Vagina (tissue), 2 donors: ENCODE results near the gene CACNA1D. TPM values are rescaled to one million over a fixed set of nuclear protein-coding genes. Genes with fewer than 3 reads are reported as not detected.

ENCODE experiments used
- DNase-seq, 2 donors: peaks; one replicate each; pipeline ENCODE4 v3.0.0-alpha.2; 2017; ENCODE audit errors: extremely low spot score in 2 of 2
- H3K27ac ChIP-seq: fragments of 200-600 bp; sonication (generic); one replicate; pipeline ENCODE4 v1.5.1; 2019
- H3K27me3 ChIP-seq: fragments of 200-600 bp; sonication (generic); one replicate; pipeline ENCODE4 v1.5.1; 2019
- H3K36me3 ChIP-seq, 2 donors: fragments of 200-600 bp; sonication (generic); one replicate each; pipeline ENCODE4 v1.5.1; 2017 to 2019
- H3K4me1 ChIP-seq: fragments of 200-600 bp; sonication (generic); one replicate; pipeline ENCODE4 v1.5.1; 2019
- H3K4me3 ChIP-seq, 2 donors: fragments of 200-600 bp; sonication (generic); 1 replicate in 1 of 2; 2 replicates in 1 of 2; pipeline ENCODE4 v1.5.1; 2016 to 2019
- H3K9me3 ChIP-seq: fragments of 200-600 bp; sonication (generic); one replicate; pipeline ENCODE4 v1.5.1; 2019
- POLR2A ChIP-seq, 2 donors: fragments of 450-650 bp; IDR thresholded peaks; one replicate each; pipeline ENCODE4 v1.6.1; 2017; ENCODE audit warnings: antibody characterized with exemption in 2 of 2, mild to moderate bottlenecking in 2 of 2, moderate library complexity in 2 of 2
- POLR2AphosphoS5 ChIP-seq, 2 donors: sonication (generic); formaldehyde crosslinking; IDR thresholded peaks; one replicate each; pipeline ENCODE4 v1.9.0; 2017; ENCODE audit warnings: antibody characterized with exemption in 2 of 2, mild to moderate bottlenecking in 2 of 2, low read depth in 1 of 2; ENCODE audit not compliant: insufficient read depth in 1 of 2
- intact Hi-C: fragments of 100-400 bp; cut with DNase I; formaldehyde crosslinking; loops from one replicate; pipeline ENCODE4 v1.15.1; 2023
- total RNA-seq: library from RNA; depleted of rRNA; stranded (reverse); fragments of >200 nt; gene quantifications from one replicate; pipeline ENCODE4 v1.2.3, GENCODE V29; 2016
- TF ChIP-seq, protein P1 (sequence below), 3 experiments: fragments of 450-650 bp in 2 of 3; fragments of 200-600 bp in 1 of 3; sonication (generic) in 1 of 3; IDR thresholded peaks; one replicate each; pipeline ENCODE4 v1.5.1; 2017 to 2019; ENCODE audit warnings: antibody characterized with exemption in 3 of 3, mild to moderate bottlenecking in 2 of 3, moderate library complexity in 2 of 3

The CACNA1D gene
- total RNA-seq, 1 donor from 2014 or later, result 0.74 TPM

DNA sequence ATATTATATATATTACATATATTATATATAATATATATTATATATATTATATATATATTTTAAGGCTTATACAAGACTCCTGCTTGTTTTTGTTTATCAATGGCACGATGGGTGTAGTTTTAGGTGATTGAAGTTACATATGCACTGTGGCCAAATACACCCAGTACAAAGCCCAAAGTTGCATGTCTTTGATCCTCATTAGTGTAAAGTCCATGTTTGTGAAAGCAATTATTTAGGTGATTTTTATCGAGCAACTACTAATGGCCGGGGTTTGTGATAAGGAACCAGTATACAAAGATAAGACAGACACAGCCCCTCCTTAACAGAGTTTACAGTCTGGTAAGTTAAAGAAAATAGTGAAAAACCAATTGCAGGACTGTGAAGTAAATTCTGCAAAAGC lies 197.5 kb downstream of the CACNA1D start:
- Histone ChIP-seq H3K36me3 (no peaks in the 10 kb centered on the region), H3K9me3 (no peaks in the 10 kb centered on the region), H3K4me3 (no peak overlapping the region), H3K27me3 (no peaks in the 10 kb centered on the region), H3K27ac (no peak overlapping the region), H3K4me1 (no peaks in the 10 kb centered on the region)
- intact Hi-C loops, result no loop called here
- DNase-seq, result no peak
- TF ChIP-seq, protein P1, sequence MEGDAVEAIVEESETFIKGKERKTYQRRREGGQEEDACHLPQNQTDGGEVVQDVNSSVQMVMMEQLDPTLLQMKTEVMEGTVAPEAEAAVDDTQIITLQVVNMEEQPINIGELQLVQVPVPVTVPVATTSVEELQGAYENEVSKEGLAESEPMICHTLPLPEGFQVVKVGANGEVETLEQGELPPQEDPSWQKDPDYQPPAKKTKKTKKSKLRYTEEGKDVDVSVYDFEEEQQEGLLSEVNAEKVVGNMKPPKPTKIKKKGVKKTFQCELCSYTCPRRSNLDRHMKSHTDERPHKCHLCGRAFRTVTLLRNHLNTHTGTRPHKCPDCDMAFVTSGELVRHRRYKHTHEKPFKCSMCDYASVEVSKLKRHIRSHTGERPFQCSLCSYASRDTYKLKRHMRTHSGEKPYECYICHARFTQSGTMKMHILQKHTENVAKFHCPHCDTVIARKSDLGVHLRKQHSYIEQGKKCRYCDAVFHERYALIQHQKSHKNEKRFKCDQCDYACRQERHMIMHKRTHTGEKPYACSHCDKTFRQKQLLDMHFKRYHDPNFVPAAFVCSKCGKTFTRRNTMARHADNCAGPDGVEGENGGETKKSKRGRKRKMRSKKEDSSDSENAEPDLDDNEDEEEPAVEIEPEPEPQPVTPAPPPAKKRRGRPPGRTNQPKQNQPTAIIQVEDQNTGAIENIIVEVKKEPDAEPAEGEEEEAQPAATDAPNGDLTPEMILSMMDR (IDR thresholded peaks at IDR 0.05), result no peak
- TF ChIP-seq POLR2AphosphoS5 (IDR thresholded peaks at IDR 0.05; ENCODE audit: insufficient read depth in 1 of 2, low read depth in 1 of 2) (no peak), POLR2A (IDR thresholded peaks at IDR 0.05) (no peak)

DNA sequence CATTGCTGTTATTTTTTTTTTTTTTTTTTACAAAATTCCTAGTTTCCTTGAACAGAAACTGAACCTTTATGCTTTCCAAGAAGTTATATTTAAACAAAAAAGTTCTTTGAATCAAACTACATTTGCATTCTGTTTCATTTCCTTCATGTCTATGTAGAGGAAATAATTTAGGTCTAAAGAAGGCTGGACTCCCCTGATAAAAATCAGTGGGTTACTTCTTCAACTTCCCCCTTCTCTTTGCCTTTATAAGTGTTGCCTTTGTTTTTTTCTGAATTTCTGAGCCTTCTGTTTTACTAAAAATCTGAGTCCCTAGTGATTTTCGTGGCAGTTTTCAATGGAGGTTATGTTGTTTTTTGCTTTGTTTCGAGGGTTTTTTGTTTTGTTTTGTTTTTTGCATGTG lies 199.0 kb downstream of the CACNA1D start:
- Histone ChIP-seq H3K27me3 (no peaks in the 10 kb centered on the region), H3K4me3 (no peak overlapping the region), H3K9me3 (no peaks in the 10 kb centered on the region), H3K27ac (no peak overlapping the region), H3K4me1 (no peaks in the 10 kb centered on the region), H3K36me3 (no peaks in the 10 kb centered on the region)
- TF ChIP-seq, protein P1 (IDR thresholded peaks at IDR 0.05), result no peak
- no peak for TF ChIP-seq POLR2AphosphoS5 (IDR thresholded peaks at IDR 0.05; ENCODE audit: insufficient read depth in 1 of 2, low read depth in 1 of 2)
- TF ChIP-seq POLR2A (IDR thresholded peaks at IDR 0.05), result no peak
- DNase-seq, result no peak
- intact Hi-C loops, result no loop called here

DNA sequence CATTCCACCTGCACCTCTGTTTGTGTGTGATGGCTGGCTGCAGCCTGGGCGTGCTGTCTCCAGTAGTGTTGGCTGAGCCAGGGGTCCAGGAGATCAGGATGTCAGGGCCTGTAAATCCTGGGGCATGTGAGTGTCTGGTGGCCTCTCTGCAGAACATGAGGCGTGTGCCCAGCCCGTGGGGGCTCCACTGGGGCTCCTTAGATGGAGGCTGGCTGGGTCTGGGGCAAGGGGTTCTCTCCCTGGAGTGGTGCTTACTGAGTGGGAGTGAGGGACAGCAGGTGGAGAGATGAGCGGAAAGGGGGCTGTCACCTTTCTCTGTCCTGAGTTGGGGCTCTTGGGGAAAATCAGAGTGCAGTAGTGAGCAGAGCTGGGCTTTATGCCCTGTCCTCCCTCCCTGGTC lies 199.6 kb downstream of the CACNA1D start:
- peak; percentile 56 to 89 for DNase-seq
- no peaks in the 10 kb centered on the region for H3K4me1 ChIP-seq
- H3K27ac ChIP-seq, result no peak overlapping the region
- H3K4me3 ChIP-seq, result no peak overlapping the region
- H3K27me3 ChIP-seq, result no peaks in the 10 kb centered on the region
- no peaks in the 10 kb centered on the region for H3K9me3 ChIP-seq
- TF ChIP-seq, protein P1 (IDR thresholded peaks at IDR 0.05), result no peak
- intact Hi-C loops, result no loop called here
- H3K36me3 ChIP-seq, result no peaks in the 10 kb centered on the region

DNA sequence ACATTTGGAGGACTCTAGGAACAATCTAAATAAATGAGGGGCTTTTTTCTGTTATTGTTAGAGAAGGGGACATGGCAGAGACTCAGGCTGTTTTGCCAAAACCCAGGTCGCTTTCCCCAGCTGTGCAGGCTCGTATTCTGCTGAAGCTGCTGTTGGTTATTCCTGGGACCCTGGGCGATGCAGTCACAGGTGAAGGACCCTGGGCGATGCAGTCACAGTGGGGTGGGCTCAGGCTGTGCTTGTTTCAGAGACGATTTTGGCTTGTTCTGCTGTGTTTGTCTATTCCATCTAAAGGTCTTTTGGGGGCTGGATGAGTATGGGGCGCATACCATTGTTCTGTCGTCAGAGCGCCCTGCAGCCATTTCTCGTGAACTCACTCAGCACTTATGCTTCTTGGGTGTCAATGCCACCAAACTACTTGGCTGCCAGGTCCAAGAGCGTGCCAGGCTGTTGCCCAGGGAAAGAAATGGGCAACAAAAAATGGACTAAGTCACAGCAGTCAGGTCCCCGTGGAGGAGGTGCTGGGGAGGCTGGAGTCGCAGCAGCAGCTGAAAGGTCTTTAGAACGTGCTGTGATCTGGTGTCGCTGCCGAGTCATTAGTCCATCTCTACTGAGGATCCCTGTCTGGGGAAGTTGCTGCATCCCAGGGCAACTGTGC lies 200.4 kb downstream of the CACNA1D start:
- DNase-seq, result peak; percentile 58 to 88
- Histone ChIP-seq H3K4me3 (no peak overlapping the region), H3K27ac (no peak overlapping the region), H3K27me3 (no peaks in the 10 kb centered on the region), H3K36me3 (no peaks in the 10 kb centered on the region), H3K9me3 (no peaks in the 10 kb centered on the region), H3K4me1 (no peaks in the 10 kb centered on the region)
- intact Hi-C loops, result no loop called here
- no peak for TF ChIP-seq POLR2AphosphoS5 (IDR thresholded peaks at IDR 0.05; ENCODE audit: insufficient read depth in 1 of 2, low read depth in 1 of 2)
- no peak for TF ChIP-seq POLR2A (IDR thresholded peaks at IDR 0.05)
- TF ChIP-seq, protein P1 (IDR thresholded peaks at IDR 0.05), result no peak

DNA sequence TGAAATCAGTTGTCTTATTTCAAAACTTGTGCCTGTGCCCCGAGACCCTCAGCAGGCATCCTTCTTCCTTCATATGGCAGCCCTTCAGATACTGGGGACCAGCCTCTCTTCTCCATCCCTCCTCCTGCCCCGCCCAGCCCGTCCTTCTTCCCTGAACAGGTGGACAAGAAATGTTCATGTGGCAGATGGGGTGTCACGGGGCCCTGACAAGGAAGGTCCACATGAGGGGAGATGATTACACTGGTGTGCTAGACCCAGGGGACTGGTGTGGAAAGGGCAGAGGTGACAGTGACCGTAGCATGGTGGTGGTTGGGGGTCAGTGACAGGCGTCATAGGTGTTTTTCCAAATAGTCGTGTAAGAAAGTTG lies 200.9 kb downstream of the CACNA1D start:
- H3K27me3 ChIP-seq, result no peaks in the 10 kb centered on the region
- H3K27ac ChIP-seq, result no peak overlapping the region
- no peaks in the 10 kb centered on the region for H3K4me1 ChIP-seq
- H3K4me3 ChIP-seq, result no peak overlapping the region
- no peaks in the 10 kb centered on the region for H3K9me3 ChIP-seq
- peak in 1 of 2 donors; percentile 54 for DNase-seq
- TF ChIP-seq POLR2A (IDR thresholded peaks at IDR 0.05), result no peak
- no peak for TF ChIP-seq POLR2AphosphoS5 (IDR thresholded peaks at IDR 0.05; ENCODE audit: insufficient read depth in 1 of 2, low read depth in 1 of 2)
- TF ChIP-seq, protein P1 (IDR thresholded peaks at IDR 0.05), result no peak
- intact Hi-C loops, result no loop called here
- H3K36me3 ChIP-seq, result no peaks in the 10 kb centered on the region
